ENCODE measurements around the gene CTRB1. TPM values are rescaled to one million over a fixed set of nuclear protein-coding genes. Genes with fewer than 3 reads are reported as not detected.
A peak's percentile ranks its signal among the peaks of the same experiment; 100 is the strongest.

The CTRB1 gene
- total RNA-seq, 4 donors from 2014 or later = not detected

DNA sequence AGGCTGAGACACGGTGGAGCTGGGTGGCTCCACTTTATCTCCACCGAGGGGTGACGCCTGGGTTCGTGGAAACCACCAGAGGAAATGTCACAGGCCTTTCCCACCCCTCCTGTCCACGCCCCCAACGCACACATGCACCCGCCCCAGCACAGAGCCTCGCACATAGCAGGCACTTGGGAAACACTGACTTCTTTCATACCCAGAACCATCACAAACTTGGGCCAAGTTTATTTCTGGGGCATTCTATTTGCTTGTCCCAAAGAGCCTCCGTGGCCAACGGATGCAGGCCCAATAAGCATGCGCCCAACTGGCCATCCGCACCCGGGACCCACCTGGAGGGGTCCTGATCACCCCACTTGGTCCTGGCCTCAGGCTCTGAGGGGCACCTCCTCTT is 29.4 kb downstream of the CTRB1 start:
- DNase-seq = no peak
- Histone ChIP-seq H3K36me3 (no peaks in the 10 kb centered on the region), H3K27ac (peak overlapping the region; percentile 85 to 91 (median 91)), H3K9me3 (no peaks in the 10 kb centered on the region), H3K27me3 (no peaks in the 10 kb centered on the region), H3K4me3 (replicated peaks in 1 of 3) (no peak overlapping the region), H3K4me1 (peaks cover 70 to 85% of the 10 kb centered on the region in 2 donors)
- intact Hi-C loops (cut with DNase I) = no loop called here
- WGBS, 2 donors = 58 to 86% methylated on average over 10 to 13 of the region's 13 CpGs
- no peak for TF ChIP-seq POLR2A (IDR thresholded peaks at IDR 0.05)
- TF ChIP-seq, protein P1, sequence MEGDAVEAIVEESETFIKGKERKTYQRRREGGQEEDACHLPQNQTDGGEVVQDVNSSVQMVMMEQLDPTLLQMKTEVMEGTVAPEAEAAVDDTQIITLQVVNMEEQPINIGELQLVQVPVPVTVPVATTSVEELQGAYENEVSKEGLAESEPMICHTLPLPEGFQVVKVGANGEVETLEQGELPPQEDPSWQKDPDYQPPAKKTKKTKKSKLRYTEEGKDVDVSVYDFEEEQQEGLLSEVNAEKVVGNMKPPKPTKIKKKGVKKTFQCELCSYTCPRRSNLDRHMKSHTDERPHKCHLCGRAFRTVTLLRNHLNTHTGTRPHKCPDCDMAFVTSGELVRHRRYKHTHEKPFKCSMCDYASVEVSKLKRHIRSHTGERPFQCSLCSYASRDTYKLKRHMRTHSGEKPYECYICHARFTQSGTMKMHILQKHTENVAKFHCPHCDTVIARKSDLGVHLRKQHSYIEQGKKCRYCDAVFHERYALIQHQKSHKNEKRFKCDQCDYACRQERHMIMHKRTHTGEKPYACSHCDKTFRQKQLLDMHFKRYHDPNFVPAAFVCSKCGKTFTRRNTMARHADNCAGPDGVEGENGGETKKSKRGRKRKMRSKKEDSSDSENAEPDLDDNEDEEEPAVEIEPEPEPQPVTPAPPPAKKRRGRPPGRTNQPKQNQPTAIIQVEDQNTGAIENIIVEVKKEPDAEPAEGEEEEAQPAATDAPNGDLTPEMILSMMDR (IDR thresholded peaks at IDR 0.05) = no peak

DNA sequence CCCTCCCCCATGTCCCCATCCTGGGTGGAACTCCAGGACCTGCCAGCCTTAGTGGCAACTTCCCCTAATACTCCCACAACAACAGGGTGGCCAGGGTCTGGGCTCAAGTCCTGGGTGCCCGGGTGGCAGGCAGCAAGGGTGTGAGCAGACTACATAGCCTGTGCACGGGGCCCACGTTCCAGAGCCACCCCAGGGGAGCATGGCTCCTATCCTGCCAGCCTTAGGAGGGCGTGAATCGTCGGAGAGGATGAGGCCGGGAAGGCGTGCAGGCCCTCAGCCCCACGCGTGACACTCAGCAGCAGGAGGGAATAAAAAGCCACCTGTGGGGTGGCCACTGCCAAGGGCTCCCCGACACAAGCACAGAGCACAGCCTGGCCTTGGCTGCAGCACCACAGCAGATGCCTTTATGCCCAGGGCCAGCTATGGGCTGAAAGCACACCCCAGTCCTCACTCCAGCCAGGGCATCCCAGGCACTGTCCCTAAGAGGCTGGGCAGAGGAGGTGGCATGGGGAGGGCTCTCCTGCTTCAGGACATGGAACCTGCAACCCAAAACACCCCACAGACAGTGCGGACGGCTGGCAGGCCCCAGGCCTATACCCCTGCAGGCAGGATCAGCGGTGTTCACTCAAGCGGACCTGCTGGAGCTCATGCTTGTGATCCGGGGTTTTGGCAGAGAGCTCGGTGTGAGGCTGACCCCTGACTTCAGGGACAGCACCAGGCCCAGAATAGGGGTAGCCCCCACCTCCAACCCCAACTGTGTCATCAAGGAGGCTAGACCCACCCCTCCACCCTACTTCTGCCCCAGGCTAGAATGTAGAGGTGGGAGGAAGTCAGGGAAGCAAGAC is 30.0 kb downstream of the CTRB1 start:
- 57 to 59% methylated on average over 8 to 16 of the region's 17 CpGs for WGBS, 2 donors
- H3K27ac ChIP-seq = peak overlapping the region; percentile 72 to 91 (median 90)
- H3K4me3 ChIP-seq (replicated peaks in 1 of 3) = no peak overlapping the region
- DNase-seq = peak; percentile 61 to 76
- no peak for TF ChIP-seq POLR2A (IDR thresholded peaks at IDR 0.05)
- TF ChIP-seq, protein P1 (IDR thresholded peaks at IDR 0.05) = no peak
- H3K36me3 ChIP-seq = no peaks in the 10 kb centered on the region
- intact Hi-C loops (cut with DNase I) = no loop called here
- H3K27me3 ChIP-seq = no peaks in the 10 kb centered on the region
- peaks cover 73 to 87% of the 10 kb centered on the region in 2 donors for H3K4me1 ChIP-seq
- H3K9me3 ChIP-seq = no peaks in the 10 kb centered on the region

DNA sequence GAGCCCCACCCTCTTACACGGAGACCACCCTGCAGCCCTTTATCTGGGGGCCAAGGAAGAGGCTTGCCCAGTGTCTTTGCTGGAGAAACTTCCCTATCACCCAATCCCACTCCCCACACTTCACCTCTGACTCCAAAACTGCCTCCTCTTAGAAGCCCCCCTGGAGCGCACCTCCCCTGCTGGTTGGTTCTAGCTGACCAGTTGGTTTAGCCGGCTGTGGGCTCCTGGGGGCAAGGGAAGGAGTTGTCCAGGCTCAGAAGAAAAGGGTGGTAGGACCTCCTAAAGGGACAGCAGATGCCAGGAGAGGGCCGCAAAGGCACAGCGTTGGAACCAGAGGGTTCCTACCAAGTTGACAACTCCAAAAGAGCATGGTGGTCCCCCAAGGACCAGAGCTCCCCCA is 30.7 kb downstream of the CTRB1 start:
- 53 to 61% methylated on average over 4 to 5 of the region's 5 CpGs for WGBS, 2 donors
- no peak for TF ChIP-seq POLR2A (IDR thresholded peaks at IDR 0.05)
- TF ChIP-seq, protein P1 (IDR thresholded peaks at IDR 0.05) = no peak
- Histone ChIP-seq H3K4me3 (replicated peaks in 1 of 3) (no peak overlapping the region), H3K27ac (peak overlapping the region; percentile 72 to 91 (median 90)), H3K36me3 (no peaks in the 10 kb centered on the region), H3K4me1 (peaks cover 66 to 86% of the 10 kb centered on the region in 2 donors), H3K27me3 (no peaks in the 10 kb centered on the region), H3K9me3 (no peaks in the 10 kb centered on the region)
- intact Hi-C loops (cut with DNase I) = no loop called here
- DNase-seq = no peak

DNA sequence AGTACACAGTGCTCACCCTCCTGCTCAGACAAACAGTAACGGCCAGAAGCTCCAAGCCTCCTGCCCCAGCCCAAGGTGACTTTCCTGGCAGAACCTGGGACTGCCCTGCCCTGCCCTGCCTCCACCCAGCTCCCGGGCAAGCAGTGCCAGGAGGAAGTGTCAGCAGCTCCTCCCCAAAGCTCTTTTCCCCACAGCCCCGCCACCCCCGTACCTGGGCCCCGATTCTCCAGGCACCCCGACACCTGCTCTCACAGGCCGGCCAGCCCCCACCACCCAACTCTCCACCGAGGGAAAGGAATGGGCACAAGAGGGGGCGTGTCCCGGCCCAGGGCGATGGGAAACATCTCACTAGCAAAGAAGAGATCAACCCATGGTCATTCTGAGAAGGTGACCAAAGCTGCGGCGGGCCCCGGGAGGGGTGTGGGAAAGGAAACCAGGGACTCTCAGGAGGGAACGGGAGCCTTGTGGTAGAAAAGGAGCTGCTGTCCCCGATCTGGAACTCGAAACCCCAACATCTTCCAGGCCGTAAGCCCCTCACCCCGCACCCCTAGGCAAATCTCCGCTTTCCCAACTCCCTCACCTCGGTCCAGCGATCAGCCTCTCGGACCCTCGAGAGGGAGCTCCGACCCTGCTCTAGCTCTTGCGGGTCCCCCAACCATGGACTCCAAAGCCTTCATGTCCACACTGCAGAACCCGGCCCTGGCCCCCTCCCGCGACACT is 31.5 kb downstream of the CTRB1 start:
- Histone ChIP-seq H3K4me1 (peaks cover 58 to 86% of the 10 kb centered on the region in 2 donors), H3K4me3 (replicated peaks in 1 of 3) (peak overlapping the region; percentile 59 to 80 (median 71)), H3K36me3 (no peaks in the 10 kb centered on the region), H3K27ac (peak overlapping the region; percentile 72 to 91 (median 90)), H3K27me3 (no peaks in the 10 kb centered on the region), H3K9me3 (no peaks in the 10 kb centered on the region)
- TF ChIP-seq, protein P1 (IDR thresholded peaks at IDR 0.05) = no peak
- peak in 1 of 2 donors; percentile 5 for TF ChIP-seq POLR2A (IDR thresholded peaks at IDR 0.05)
- intact Hi-C loops (cut with DNase I) = no loop called here
- peak; percentile 67 to 76 for DNase-seq
- WGBS, 2 donors = 1 to 3% methylated on average over 26 to 29 of the region's 29 CpGs

Data from thyroid gland (tissue), 4 donors.